B cell (primary cell): ENCODE measurements around the gene CDH13. TPM values are rescaled to one million over a fixed set of nuclear protein-coding genes. Genes with fewer than 3 reads are reported as not detected.

Experiments
- ATAC-seq: fragments of 200-7000 bp; cut with Tn5 transposase; one replicate; pipeline ENCODE4 v1.10.0; 2021; ENCODE audit warnings: low read depth, mild to moderate bottlenecking, moderate number of reproducible peaks, moderate library complexity
- CTCF ChIA-PET: fragments of 350-600 bp; sonication (Branson Sonifier 250); formaldehyde crosslinking; loops from one replicate; lab custom pipeline; 2021; ENCODE audit warnings: antibody characterized with exemption, inconsistent platforms; lab: Charles Lee
- POLR2A ChIA-PET: fragments of 350-600 bp; sonication (Branson Sonifier 250); formaldehyde crosslinking; loops from one replicate; lab custom pipeline; 2021; ENCODE audit warnings: antibody characterized with exemption; lab: Charles Lee
- DNase-seq: peaks from one replicate; pipeline ENCODE4 v3.0.0; 2013
- H2AFZ ChIP-seq: 2 replicates; pipeline ENCODE4 v1.6.1; 2012; ENCODE audit warnings: mild to moderate bottlenecking, low read depth, low read length; ENCODE audit not compliant: insufficient read depth, poor library complexity, severe bottlenecking
- H3K27ac ChIP-seq, 2 donors: 1 replicate in 1 of 2; 2 replicates in 1 of 2; pipeline ENCODE4 v1.5.1; 2012 to 2013; ENCODE audit warnings: low read length in 2 of 2, mild to moderate bottlenecking in 2 of 2, moderate library complexity in 1 of 2
- H3K27me3 ChIP-seq, 4 experiments: fragments of 200-600 bp in 1 of 4; sonication (generic) in 1 of 4; replicated peaks in 1 of 4; 1 replicate in 2 of 4; 2 replicates in 2 of 4; pipeline versions ENCODE4 v1.6.1 to v1.7.0; 2013 to 2016; ENCODE audit warnings: low read length in 3 of 4, mild to moderate bottlenecking in 2 of 4, mixed read lengths in 1 of 4, moderate library complexity in 1 of 4; ENCODE audit not compliant: insufficient read depth in 4 of 4, control insufficient read depth in 3 of 4; ENCODE audit errors: control extremely low read depth in 1 of 4
- H3K36me3 ChIP-seq, 2 experiments: replicated peaks in 1 of 2; 1 replicate in 1 of 2; 2 replicates in 1 of 2; pipeline versions ENCODE4 v1.6.1 to v1.7.1; 2013; ENCODE audit warnings: low read length in 1 of 2; ENCODE audit not compliant: insufficient read depth in 2 of 2, control insufficient read depth in 1 of 2; ENCODE audit errors: control extremely low read depth in 1 of 2, extremely low read depth in 1 of 2
- H3K4me1 ChIP-seq, 2 donors: fragments of 200-600 bp in 1 of 2; sonication (generic) in 1 of 2; 1 replicate in 1 of 2; 2 replicates in 1 of 2; pipeline versions ENCODE4 v1.5.1 to v1.6.1; 2013 to 2017; ENCODE audit warnings: low read length in 2 of 2; ENCODE audit not compliant: control insufficient read depth in 2 of 2, insufficient read depth in 2 of 2
- H3K4me2 ChIP-seq: replicated peaks from 2 replicates; pipeline ENCODE3; 2012; ENCODE audit warnings: mild to moderate bottlenecking, low read depth, low read length; ENCODE audit not compliant: poor library complexity, severe bottlenecking
- H3K4me3 ChIP-seq, 5 experiments: fragments of 200-600 bp in 1 of 5; sonication (generic) in 1 of 5; 1 replicate in 3 of 5; 2 replicates in 2 of 5; pipeline versions ENCODE4 v1.5.1 to v1.7.0; 2011 to 2016; ENCODE audit warnings: low read length in 4 of 5, mild to moderate bottlenecking in 4 of 5, low read depth in 2 of 5, control low read depth in 1 of 5, moderate library complexity in 1 of 5; ENCODE audit not compliant: insufficient read depth in 1 of 5; ENCODE audit errors: control extremely low read depth in 1 of 5, extremely low read depth in 1 of 5
- H3K79me2 ChIP-seq: fragments of 200-600 bp; sonication (generic); one replicate; pipeline ENCODE4 v1.6.0; 2016; ENCODE audit warnings: low read length; ENCODE audit not compliant: control insufficient read depth, insufficient read depth
- H3K9ac ChIP-seq: fragments of 200-600 bp; sonication (generic); 2 replicates; pipeline ENCODE4 v1.6.1; 2017; ENCODE audit warnings: mild to moderate bottlenecking, low read length, moderate library complexity
- H3K9me3 ChIP-seq, 3 donors: one replicate each; pipeline versions ENCODE4 v1.6.1 to v1.7.1; 2013; ENCODE audit warnings: low read length in 2 of 3; ENCODE audit not compliant: control insufficient read depth in 2 of 3, insufficient read depth in 1 of 3; ENCODE audit errors: control extremely low read depth in 1 of 3
- H4K20me1 ChIP-seq: 2 replicates; pipeline ENCODE4 v1.6.0; 2012; ENCODE audit warnings: mild to moderate bottlenecking, low read length; ENCODE audit not compliant: insufficient read depth, control insufficient read depth, poor library complexity, severe bottlenecking
- H3K27ac Mint-ChIP-seq: one replicate; pipeline ENCODE4 v1.8.0; 2021; ENCODE audit warnings: mixed read lengths
- H3K27me3 Mint-ChIP-seq: one replicate; pipeline ENCODE4 v1.8.0; 2021; ENCODE audit warnings: mixed read lengths
- H3K4me1 Mint-ChIP-seq: one replicate; pipeline ENCODE4 v1.8.0; 2021; ENCODE audit warnings: mixed read lengths
- H3K4me3 Mint-ChIP-seq: one replicate; pipeline ENCODE4 v1.8.0; 2021; ENCODE audit warnings: mixed read lengths
- H3K9me3 Mint-ChIP-seq: one replicate; pipeline ENCODE4 v1.8.0; 2022; ENCODE audit warnings: mixed read lengths; ENCODE audit not compliant: insufficient read depth
- CTCF ChIP-seq: fragments of 200-600 bp; IDR thresholded peaks from one replicate; pipeline ENCODE4 v1.8.0; 2022; ENCODE audit warnings: antibody characterized with exemption, mild to moderate bottlenecking
- EZH2 ChIP-seq: IDR thresholded peaks from 2 replicates; pipeline ENCODE4 v1.6.1; 2012; ENCODE audit warnings: borderline replicate concordance, low read depth, mild to moderate bottlenecking, moderate library complexity, low read length; ENCODE audit not compliant: insufficient read depth, poor library complexity, severe bottlenecking
- WGBS: methylation state at CpG from one replicate; pipeline ENCODE4 v1.1.5; 2013; ENCODE audit warnings: missing lambda C conversion rate; ENCODE audit not compliant: insufficient coverage; 5-methylcytosine and 5-hydroxymethylcytosine counted together
- intact Hi-C: fragments of 100-400 bp; cut with micrococcal nuclease; formaldehyde crosslinking; loops from one replicate; pipeline ENCODE4 v1.10.0; 2022
- polyA plus RNA-seq: library from polyadenylated mRNA; depleted of rRNA; stranded (reverse); fragments of >200 nt; gene quantifications from 2 replicates; pipeline ENCODE4 v1.2.3, GENCODE V29; 2012
- total RNA-seq, 2 donors: library from RNA; stranded (reverse); fragments of 120-200 nt in 1 of 2; gene quantifications; 1 replicate in 1 of 2; 2 replicates in 1 of 2; pipeline versions ENCODE4 v1.2.3 to v1.2.4, GENCODE V29; 2013 to 2022

The CDH13 gene
- total and polyA plus RNA-seq, 2 donors (not counting 1 experiment from before 2014, with no cell fraction given): not detected

DNA sequence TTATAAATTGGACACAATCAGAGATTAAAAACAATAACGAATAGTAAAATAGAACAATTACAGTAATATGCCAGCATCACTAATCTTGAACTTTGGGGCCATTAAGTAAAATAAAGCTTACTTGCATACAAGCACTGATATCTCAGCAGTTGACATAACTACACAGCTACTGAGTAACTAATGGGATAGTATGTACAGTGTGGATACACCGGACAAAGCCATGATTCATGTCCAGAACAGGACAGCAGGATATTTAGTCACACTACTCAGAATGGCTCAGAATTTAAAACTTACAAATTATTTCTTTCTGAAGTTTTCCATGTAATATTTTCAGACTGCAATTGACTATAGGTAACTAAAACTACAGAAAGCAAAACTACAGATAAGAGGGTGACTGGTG is 427.5 kb downstream of the CDH13 start:
- H3K9me3 Mint-ChIP-seq: peaks cover 7% of the 10 kb centered on the region
- POLR2A ChIA-PET: no interaction called here
- H3K4me1 ChIP-seq: no peaks in the 10 kb centered on the region
- DNase-seq: no peak
- no peaks in the 10 kb centered on the region for H3K27me3 ChIP-seq
- H4K20me1 ChIP-seq: no peaks in the 10 kb centered on the region
- no peak overlapping the region for H3K4me3 Mint-ChIP-seq
- H3K9ac ChIP-seq: no peak overlapping the region
- no peaks in the 10 kb centered on the region for H3K4me1 Mint-ChIP-seq
- ATAC-seq: no peak
- no peak overlapping the region for H3K27ac Mint-ChIP-seq
- TF ChIP-seq EZH2 (no peak), CTCF (no peak)
- intact Hi-C loops: no loop called here
- no peak overlapping the region for H3K4me2 ChIP-seq
- H3K36me3 ChIP-seq: no peaks in the 10 kb centered on the region
- H3K4me3 ChIP-seq: no peak overlapping the region
- H3K27ac ChIP-seq: no peak overlapping the region
- no peaks in the 10 kb centered on the region for H3K9me3 ChIP-seq
- CTCF ChIA-PET: no interaction called here
- no peaks in the 10 kb centered on the region for H3K27me3 Mint-ChIP-seq
- H2AFZ ChIP-seq: no peak overlapping the region
- H3K79me2 ChIP-seq: no peaks in the 10 kb centered on the region
- no CpG with 5 or more reads among the region's 2 CpGs for WGBS

DNA sequence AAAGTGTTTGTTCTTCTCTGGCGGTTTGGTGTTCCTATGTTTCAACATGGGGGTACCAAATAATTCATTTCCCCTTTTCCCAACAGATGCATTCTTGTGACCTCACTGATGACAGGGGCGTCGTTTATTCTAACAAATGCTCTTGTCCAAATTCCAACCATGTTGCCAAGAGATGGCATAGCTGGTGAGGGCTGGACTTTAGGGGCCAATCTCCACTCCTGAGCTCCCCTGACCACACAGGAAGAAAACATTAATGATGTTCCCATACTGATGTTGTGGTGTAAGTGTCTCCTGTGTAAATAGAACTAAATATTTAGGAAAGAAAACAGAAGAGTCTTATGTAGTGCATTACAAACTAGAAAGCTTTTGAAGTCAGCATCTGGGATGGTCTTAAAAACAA is 431.6 kb downstream of the CDH13 start:
- no peaks in the 10 kb centered on the region for H4K20me1 ChIP-seq
- ChIA-PET CTCF (no interaction called here), POLR2A (no interaction called here)
- H3K9me3 Mint-ChIP-seq: no peaks in the 10 kb centered on the region
- TF ChIP-seq EZH2 (no peak), CTCF (no peak)
- H3K4me3 ChIP-seq: no peak overlapping the region
- no peaks in the 10 kb centered on the region for H3K9me3 ChIP-seq
- H3K36me3 ChIP-seq: no peaks in the 10 kb centered on the region
- no peak overlapping the region for H3K4me3 Mint-ChIP-seq
- whole genome bisulfite sequencing: no CpG with 5 or more reads among the region's 3 CpGs
- no peak overlapping the region for H3K4me2 ChIP-seq
- peaks cover 3% of the 10 kb centered on the region for H3K27me3 Mint-ChIP-seq
- H3K27me3 ChIP-seq: no peaks in the 10 kb centered on the region
- H3K4me1 ChIP-seq: no peaks in the 10 kb centered on the region
- no peaks in the 10 kb centered on the region for H3K79me2 ChIP-seq
- H3K27ac ChIP-seq: no peak overlapping the region
- intact Hi-C loops: no loop called here
- no peak overlapping the region for H3K9ac ChIP-seq
- DNase-seq: no peak
- H3K4me1 Mint-ChIP-seq: no peaks in the 10 kb centered on the region
- H2AFZ ChIP-seq: no peak overlapping the region
- ATAC-seq: no peak
- no peak overlapping the region for H3K27ac Mint-ChIP-seq
